Transverse colon (tissue), 4 donors: ENCODE data around the gene STARD6. TPM values are rescaled to one million over a fixed set of nuclear protein-coding genes. Genes with fewer than 3 reads are reported as not detected.

ENCODE experiments used
- DNase-seq: peaks from one replicate; pipeline ENCODE4 v3.0.0-alpha.2; 2019
- H3K27ac ChIP-seq, 4 donors: fragments of 200-600 bp; sonication (generic); 2 replicates each; pipeline ENCODE4 v1.5.1; 2016 to 2018; ENCODE audit warnings: inconsistent platforms in 4 of 4
- H3K27me3 ChIP-seq: fragments of 200-600 bp; sonication (generic); 2 replicates; pipeline ENCODE4 v1.5.1; 2017; ENCODE audit warnings: inconsistent platforms
- H3K36me3 ChIP-seq, 4 donors: fragments of 200-600 bp; sonication (generic); 2 replicates each; pipeline ENCODE4 v1.5.1; 2017 to 2019; ENCODE audit warnings: inconsistent platforms in 4 of 4
- H3K4me1 ChIP-seq, 4 donors: fragments of 200-600 bp; sonication (generic); 2 replicates each; pipeline ENCODE4 v1.5.1; 2017 to 2020; ENCODE audit warnings: inconsistent platforms in 4 of 4
- H3K4me3 ChIP-seq, 4 donors: fragments of 200-600 bp; sonication (generic); 1 replicate in 1 of 4; 2 replicates in 3 of 4; pipeline versions ENCODE4 v1.5.1 to v1.6.1; 2017 to 2019; ENCODE audit warnings: inconsistent platforms in 4 of 4
- H3K9me3 ChIP-seq, 2 donors: fragments of 200-600 bp; sonication (generic); 2 replicates each; pipeline ENCODE4 v1.5.1; 2017 to 2019; ENCODE audit warnings: inconsistent platforms in 2 of 2
- CTCF ChIP-seq, 5 experiments: fragments of 200-600 bp in 3 of 5; fragments of 450-650 bp in 2 of 5; sonication (generic) in 3 of 5; IDR thresholded peaks; 1 replicate in 2 of 5; 2 replicates in 3 of 5; pipeline ENCODE4 v1.5.1; 2016 to 2017; ENCODE audit warnings: antibody characterized with exemption in 5 of 5, inconsistent platforms in 3 of 5, mild to moderate bottlenecking in 2 of 5, moderate library complexity in 1 of 5
- EP300 ChIP-seq: sonication (generic); formaldehyde crosslinking; IDR thresholded peaks from one replicate; pipeline ENCODE4 v1.6.1; 2017; ENCODE audit warnings: antibody characterized with exemption, low read depth
- POLR2A ChIP-seq: fragments of 450-650 bp; IDR thresholded peaks from one replicate; pipeline ENCODE4 v1.6.1; 2016; ENCODE audit warnings: antibody characterized with exemption, mild to moderate bottlenecking, moderate library complexity
- POLR2AphosphoS5 ChIP-seq, 3 donors: sonication (generic); formaldehyde crosslinking; IDR thresholded peaks; one replicate each; pipeline ENCODE4 v1.6.1; 2016; ENCODE audit warnings: antibody characterized with exemption in 3 of 3
- WGBS, 2 donors: methylation state at CpG; one replicate each; pipeline ENCODE4 v1.1.5; 2018; ENCODE audit warnings: low coverage in 1 of 2; 5-methylcytosine and 5-hydroxymethylcytosine counted together
- in situ Hi-C, 4 donors: fragments of 200-750 bp; cut with MboI; loops; one replicate each; pipeline versions ENCODE4 v1.15.0 to v1.15.1; 2017; ENCODE audit warnings: low sequenced_read_pairs in 3 of 4, low pct_ligation_motif_present in 1 of 4, low pct_unique_long_range_greater_than_20kb in 1 of 4
- intact Hi-C: fragments of 100-400 bp; cut with DNase I; formaldehyde crosslinking; loops from one replicate; pipeline ENCODE4 v1.15.1; 2023; ENCODE audit warnings: low total_unique reads
- total RNA-seq, 4 donors: library from RNA; depleted of rRNA; stranded (reverse); fragments of >200 nt; gene quantifications; one replicate each; pipeline ENCODE4 v1.1.0, GENCODE V29; 2016

The STARD6 gene
- total RNA-seq, 4 donors from 2014 or later = not detected

DNA sequence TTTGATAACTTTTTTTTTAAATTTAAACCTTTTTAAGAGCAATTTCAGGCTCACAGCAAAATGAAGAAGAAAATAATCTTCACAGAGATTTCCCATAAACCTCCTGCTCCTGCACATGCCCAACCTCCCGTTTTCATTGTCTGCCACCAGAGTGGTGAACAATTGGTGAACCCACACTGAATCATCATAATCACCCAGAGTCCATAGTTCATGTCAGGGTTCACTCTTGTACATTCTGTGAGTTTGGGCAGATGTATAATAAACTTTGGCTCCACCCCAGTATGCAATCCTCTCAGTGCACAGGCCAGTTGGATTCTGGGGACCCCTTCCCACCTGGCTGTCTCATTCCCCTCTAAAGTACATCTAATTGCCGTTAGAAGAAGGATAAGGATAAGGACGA, 24.4 kb upstream of the STARD6 start:
- Histone ChIP-seq H3K36me3 (no peaks in the 10 kb centered on the region), H3K27me3 (no peaks in the 10 kb centered on the region), H3K27ac (peak overlapping the region in 1 of 4 donors; percentile 6), H3K9me3 (no peaks in the 10 kb centered on the region), H3K4me1 (peaks cover 0 to 21% (median 0%) of the 10 kb centered on the region in 4 donors), H3K4me3 (no peak overlapping the region)
- 86 to 91% methylated on average over 3 of the region's 3 CpGs for WGBS, 2 donors
- intact Hi-C loops (no loop called here), in situ Hi-C loops (no loop called here)
- TF ChIP-seq CTCF (IDR thresholded peaks at IDR 0.05) = no peak
- no peak for TF ChIP-seq POLR2AphosphoS5 (IDR thresholded peaks at IDR 0.05)
- TF ChIP-seq POLR2A = no peak
- no peak for TF ChIP-seq EP300
- DNase-seq = no peak

DNA sequence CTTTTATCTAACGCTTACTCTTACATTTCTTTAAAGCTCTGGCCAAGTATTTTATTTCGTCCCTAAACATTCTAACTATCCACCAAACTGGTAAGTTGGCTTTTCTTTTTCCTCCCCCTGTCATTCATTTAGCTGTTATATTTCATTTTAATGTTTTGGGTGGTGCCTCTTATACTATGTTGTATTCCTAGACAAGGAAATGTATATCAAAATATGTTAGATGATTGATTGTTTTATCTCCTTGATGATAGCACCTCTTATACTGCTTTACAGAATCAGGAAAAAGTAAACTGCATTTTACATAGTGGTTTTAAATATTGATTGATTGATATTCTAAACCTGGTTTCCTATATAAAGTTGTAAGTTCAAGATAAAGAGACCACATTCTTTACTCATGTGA, 24.0 kb upstream of the STARD6 start:
- Histone ChIP-seq H3K4me3 (no peak overlapping the region), H3K27me3 (no peaks in the 10 kb centered on the region), H3K27ac (peak overlapping the region in 1 of 4 donors; percentile 6), H3K36me3 (no peaks in the 10 kb centered on the region), H3K9me3 (no peaks in the 10 kb centered on the region), H3K4me1 (peaks cover 0 to 21% (median 0%) of the 10 kb centered on the region in 4 donors)
- no peak for DNase-seq
- no peak for TF ChIP-seq POLR2A
- TF ChIP-seq POLR2AphosphoS5 (IDR thresholded peaks at IDR 0.05) = no peak
- no peak for TF ChIP-seq CTCF (IDR thresholded peaks at IDR 0.05)
- TF ChIP-seq EP300 = no peak
- intact Hi-C loops = no loop called here
- 71 to 73% methylated on average over 2 of the region's 2 CpGs for WGBS, 2 donors
- in situ Hi-C loops = no loop called here

DNA sequence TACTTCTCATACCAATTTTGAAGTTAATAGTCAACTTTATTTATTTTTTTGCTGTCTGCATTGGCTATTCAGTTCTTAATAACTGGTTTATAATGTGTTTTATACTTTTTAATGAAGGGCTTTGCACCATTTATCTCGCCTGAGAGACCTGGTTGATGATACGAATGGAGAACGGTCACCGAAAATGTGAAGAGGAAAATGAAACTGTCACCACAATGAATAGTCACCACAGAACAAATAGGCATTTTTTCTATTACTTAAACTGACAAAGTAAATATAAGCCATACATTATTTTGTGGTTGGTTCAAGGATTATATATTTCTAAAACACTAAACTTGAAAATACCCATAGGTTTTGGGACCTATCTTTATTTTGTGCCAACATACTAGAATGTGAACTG, 20.4 kb upstream of the STARD6 start:
- Histone ChIP-seq H3K4me3 (no peak overlapping the region), H3K36me3 (peaks cover 0 to 5% (median 0%) of the 10 kb centered on the region in 4 donors), H3K4me1 (peaks cover 0 to 14% (median 0%) of the 10 kb centered on the region in 4 donors), H3K27ac (no peak overlapping the region), H3K9me3 (no peaks in the 10 kb centered on the region), H3K27me3 (no peaks in the 10 kb centered on the region)
- 76 to 78% methylated on average over 4 of the region's 4 CpGs for WGBS, 2 donors
- intact Hi-C loops = no loop called here
- no peak for DNase-seq
- TF ChIP-seq CTCF (IDR thresholded peaks at IDR 0.05) (no peak), EP300 (no peak), POLR2A (no peak), POLR2AphosphoS5 (IDR thresholded peaks at IDR 0.05) (no peak)
- in situ Hi-C loops = no loop called here

DNA sequence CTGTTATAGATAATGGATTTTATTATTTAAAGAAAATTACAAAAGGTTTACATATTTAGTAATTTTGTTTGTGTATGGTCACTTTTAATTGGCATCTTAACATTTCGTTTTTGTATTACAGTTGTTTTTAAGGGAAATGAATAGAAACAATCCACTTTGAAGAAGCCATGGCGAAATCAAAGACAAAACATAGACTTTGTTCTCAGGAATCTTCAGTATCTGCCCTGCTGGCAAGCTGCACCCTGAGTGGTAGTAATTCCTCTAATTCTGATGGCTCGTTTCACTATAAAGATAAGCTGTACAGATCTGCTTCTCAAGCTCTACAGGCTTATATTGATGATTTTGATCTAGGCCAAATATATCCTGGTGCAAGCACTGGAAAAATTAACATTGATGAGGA, 2.7 kb upstream of the STARD6 start:
- no peak for DNase-seq
- H3K36me3 ChIP-seq = no peaks in the 10 kb centered on the region
- no peaks in the 10 kb centered on the region for H3K27me3 ChIP-seq
- intact Hi-C loops (no loop called here), in situ Hi-C loops (no loop called here)
- WGBS, 2 donors = 49 to 79% methylated on average over 2 to 3 of the region's 3 CpGs
- peaks cover 0 to 15% (median 8%) of the 10 kb centered on the region in 4 donors for H3K4me1 ChIP-seq
- H3K9me3 ChIP-seq = no peaks in the 10 kb centered on the region
- no peak for TF ChIP-seq EP300
- TF ChIP-seq POLR2AphosphoS5 (IDR thresholded peaks at IDR 0.05) = no peak
- no peak for TF ChIP-seq POLR2A
- TF ChIP-seq CTCF (IDR thresholded peaks at IDR 0.05) = no peak
- H3K27ac ChIP-seq = no peak overlapping the region
- H3K4me3 ChIP-seq = no peak overlapping the region
